Fibroblast of skin of back (primary cell): ENCODE measurements around the gene LAIR1. TPM values are rescaled to one million over a fixed set of nuclear protein-coding genes. Genes with fewer than 3 reads are reported as not detected.
"Not testable (repeated sequence)": the region's sequence is repeated elsewhere in the genome, so short reads cannot be mapped to it uniquely, and the experiment has no call there.

Experiments
- DNase-seq: peaks from one replicate; pipeline ENCODE4 v3.0.0-alpha.2; 2013
- polyA plus RNA-seq, 2 experiments: library from polyadenylated mRNA; unstranded; fragments of 120-200 nt; gene quantifications; one replicate each; pipeline ENCODE4 v1.2.1, GENCODE V29; 2013; ENCODE audit not compliant: insufficient read length in 2 of 2

LAIR1 gene
- polyA plus RNA-seq (2013, experiment 1 of 2; ENCODE audit: insufficient read length) = not detected
- not detected for polyA plus RNA-seq (2013, experiment 2 of 2; ENCODE audit: insufficient read length)

- DNase-seq = no peak
Observed at GRCh38 chr19:54364775-54365257, at the start of gene LAIR1. TSS of gene LAIR1 (minus strand) at chr19:54364931. CDS start at chr19:54364804, 127 bp downstream.

- no peak for DNase-seq
Observed at GRCh38 chr19:54414156-54414555, 49.4 kb upstream of the LAIR1 start.

GRCh38 chr19:54412877-54413276 is 48.1 kb upstream of the LAIR1 start:
- DNase-seq = no peak

GRCh38 chr19:54411033-54411432 is 46.3 kb upstream of the LAIR1 start:
- DNase-seq = no peak

GRCh38 chr19:54408456-54409026 is 43.8 kb upstream of the LAIR1 start:
- DNase-seq = no peak

GRCh38 chr19:54407780-54408179 is 43.0 kb upstream of the LAIR1 start:
- no peak for DNase-seq

GRCh38 chr19:54405628-54406027 is 40.9 kb upstream of the LAIR1 start:
- no peak for DNase-seq

- DNase-seq = no peak
Observed at GRCh38 chr19:54403054-54403453, 38.3 kb upstream of the LAIR1 start.

GRCh38 chr19:54400913-54401312 is 36.2 kb upstream of the LAIR1 start:
- no peak for DNase-seq

GRCh38 chr19:54399189-54399588 is 34.5 kb upstream of the LAIR1 start:
- DNase-seq = no peak

GRCh38 chr19:54395685-54396084 is 31.0 kb upstream of the LAIR1 start:
- DNase-seq = no peak

- DNase-seq = no peak
Observed at GRCh38 chr19:54393381-54393780, 28.6 kb upstream of the LAIR1 start.

GRCh38 chr19:54392105-54392504 is 27.4 kb upstream of the LAIR1 start:
- no peak for DNase-seq

GRCh38 chr19:54391589-54392061 is 26.9 kb upstream of the LAIR1 start:
- DNase-seq = no peak

GRCh38 chr19:54390942-54391577 is 26.3 kb upstream of the LAIR1 start:
- peak; percentile 52 for DNase-seq

- DNase-seq = no peak
Observed at GRCh38 chr19:54389553-54389952, 24.8 kb upstream of the LAIR1 start.

GRCh38 chr19:54388802-54389139 is 24.0 kb upstream of the LAIR1 start:
- DNase-seq = no peak

GRCh38 chr19:54387991-54388801 is 23.5 kb upstream of the LAIR1 start:
- DNase-seq = no peak

GRCh38 chr19:54383330-54383729 is 18.6 kb upstream of the LAIR1 start:
- no peak for DNase-seq

- DNase-seq = not testable (repeated sequence)
Observed at GRCh38 chr19:54382041-54382440, 17.3 kb upstream of the LAIR1 start.

GRCh38 chr19:54380897-54381296 is 16.2 kb upstream of the LAIR1 start:
- DNase-seq = no peak

- no peak for DNase-seq
Observed at GRCh38 chr19:54379187-54379678, 14.5 kb upstream of the LAIR1 start.

- no peak for DNase-seq
Observed at GRCh38 chr19:54376610-54377285, 12.0 kb upstream of the LAIR1 start.
